ENCODE measurements around the gene MASP1. TPM values are rescaled to one million over a fixed set of nuclear protein-coding genes. Genes with fewer than 3 reads are reported as not detected.

Gene MASP1
- total RNA-seq, 1 experiment from 2014 or later, result not detected

DNA sequence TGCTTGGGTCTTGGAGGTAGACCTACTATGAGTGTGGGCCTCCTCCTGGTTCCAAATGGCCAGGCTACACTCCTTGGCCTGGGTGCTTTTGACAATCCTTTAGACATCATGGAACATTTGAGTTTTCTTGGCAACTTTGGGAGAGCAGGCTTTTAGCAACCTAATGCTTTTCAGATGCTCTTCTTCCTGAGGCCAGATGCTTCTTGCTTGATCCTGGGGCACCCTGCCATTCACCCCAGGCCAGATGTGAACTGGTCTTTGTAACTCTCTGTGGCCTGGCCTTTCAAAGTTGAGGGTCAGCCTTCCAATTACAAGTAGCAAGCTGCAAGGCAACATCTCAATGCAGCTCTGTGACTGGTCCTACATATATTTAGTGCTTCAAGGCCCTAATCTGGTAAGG is 53.8 kb downstream of the MASP1 start:
- H3K4me2 ChIP-seq (ENCODE audit: low read length), result no peak overlapping the region
- no peaks in the 10 kb centered on the region for H3K36me3 ChIP-seq (ENCODE audit: control insufficient read depth in 1 of 2, insufficient read depth in 2 of 2, low read length in 2 of 2)
- H4K20me1 ChIP-seq (ENCODE audit: insufficient read depth), result no peaks in the 10 kb centered on the region
- ChIA-PET RAD21 (ENCODE audit: low non-redundant PET in 1 of 2, low total read pairs in 2 of 2, uncharacterized antibody in 2 of 2, unreplicated experiment in 2 of 2) (no interaction called here), POLR2A (no interaction called here), CTCF (no interaction called here)
- H3K4me3 ChIP-seq (replicated peaks in 1 of 2; ENCODE audit: low read depth in 1 of 2, low read length in 2 of 2), result no peak overlapping the region
- no TSS peak for BruUV-seq (replicated peaks)
- intact Hi-C loops (cut with micrococcal nuclease), result no loop called here
- DNase-seq (ENCODE audit: low read depth, low spot score) (no peak), ATAC-seq (no peak)
- H3K27ac ChIP-seq (ENCODE audit: low read depth, low read length), result no peak overlapping the region
- no peaks in the 10 kb centered on the region for H3K4me1 ChIP-seq (ENCODE audit: control insufficient read depth in 1 of 2, insufficient read depth in 2 of 2, low read length in 2 of 2)
- H3K9me2 ChIP-seq (ENCODE audit: insufficient read depth), result no peaks in the 10 kb centered on the region
- peaks cover 8% of the 10 kb centered on the region for H3K27me3 ChIP-seq (ENCODE audit: insufficient read depth, low read length)
- H3K9ac ChIP-seq (ENCODE audit: low read length), result no peak overlapping the region
- H3K79me2 ChIP-seq (ENCODE audit: insufficient read depth, low read length), result no peaks in the 10 kb centered on the region
- H2AFZ ChIP-seq (ENCODE audit: low read depth, low read length, poor library complexity, severe bottlenecking), result no peak overlapping the region
- no peak for TF ChIP-seq CTCF (IDR thresholded peaks at IDR 0.05 in 2 of 3, conservative IDR thresholded peaks at IDR 0.05 in 1 of 3; ENCODE audit: borderline replicate concordance in 1 of 3, insufficient read depth in 1 of 3, low read depth in 2 of 3, low read length in 2 of 3)
- TF ChIP-seq EZH2phosphoT487 (IDR thresholded peaks at IDR 0.05; ENCODE audit: borderline replicate concordance), result no peak
- no peak for TF ChIP-seq SP1 (IDR thresholded peaks at IDR 0.05; ENCODE audit: low read depth)
- no peak for TF ChIP-seq ZBTB33 (IDR thresholded peaks at IDR 0.05; ENCODE audit: extremely low read depth, insufficient replicate concordance, low read length)
- no peak for TF ChIP-seq SRF (IDR thresholded peaks at IDR 0.05; ENCODE audit: low read depth)
- no peaks in the 10 kb centered on the region for H3K9me3 ChIP-seq (ENCODE audit: control insufficient read depth in 1 of 2, insufficient read depth in 1 of 2, low read depth in 1 of 2, low read length in 2 of 2)

DNA sequence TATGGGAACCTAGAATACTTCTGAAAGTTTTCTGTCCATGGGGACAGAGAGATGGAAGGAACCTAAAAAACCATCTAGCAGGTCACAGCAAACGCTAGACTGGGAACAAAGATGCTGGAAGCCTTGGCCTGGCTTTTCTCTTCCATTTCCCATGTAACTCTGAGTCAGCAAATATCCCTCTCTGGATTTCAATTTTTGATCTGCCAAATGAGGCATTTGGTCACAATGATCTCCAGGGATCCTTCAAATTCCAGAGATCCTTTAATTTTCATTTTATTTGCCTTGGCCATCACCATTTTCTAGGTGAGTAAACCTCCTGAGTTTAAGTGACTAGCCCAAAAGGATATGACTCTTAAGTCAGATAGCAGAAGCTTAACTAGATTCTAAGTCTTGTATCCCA is 54.6 kb downstream of the MASP1 start:
- no peak overlapping the region for H3K4me2 ChIP-seq (ENCODE audit: low read length)
- DNase-seq (ENCODE audit: low read depth, low spot score) (no peak), ATAC-seq (no peak)
- H3K36me3 ChIP-seq (ENCODE audit: control insufficient read depth in 1 of 2, insufficient read depth in 2 of 2, low read length in 2 of 2), result no peaks in the 10 kb centered on the region
- no peaks in the 10 kb centered on the region for H3K79me2 ChIP-seq (ENCODE audit: insufficient read depth, low read length)
- no peaks in the 10 kb centered on the region for H3K9me3 ChIP-seq (ENCODE audit: control insufficient read depth in 1 of 2, insufficient read depth in 1 of 2, low read depth in 1 of 2, low read length in 2 of 2)
- CTCF ChIA-PET, result no interaction called here
- no peaks in the 10 kb centered on the region for H3K4me1 ChIP-seq (ENCODE audit: control insufficient read depth in 1 of 2, insufficient read depth in 2 of 2, low read length in 2 of 2)
- no peaks in the 10 kb centered on the region for H4K20me1 ChIP-seq (ENCODE audit: insufficient read depth)
- no peak overlapping the region for H3K27ac ChIP-seq (ENCODE audit: low read depth, low read length)
- BruUV-seq (replicated peaks), result no TSS peak
- H3K9ac ChIP-seq (ENCODE audit: low read length), result no peak overlapping the region
- POLR2A ChIA-PET, result no interaction called here
- intact Hi-C loops (cut with micrococcal nuclease), result no loop called here
- no peaks in the 10 kb centered on the region for H3K9me2 ChIP-seq (ENCODE audit: insufficient read depth)
- peaks cover 13% of the 10 kb centered on the region for H3K27me3 ChIP-seq (ENCODE audit: insufficient read depth, low read length)
- RAD21 ChIA-PET (ENCODE audit: low non-redundant PET in 1 of 2, low total read pairs in 2 of 2, uncharacterized antibody in 2 of 2, unreplicated experiment in 2 of 2), result no interaction called here
- no peak overlapping the region for H2AFZ ChIP-seq (ENCODE audit: low read depth, low read length, poor library complexity, severe bottlenecking)
- no peak overlapping the region for H3K4me3 ChIP-seq (replicated peaks in 1 of 2; ENCODE audit: low read depth in 1 of 2, low read length in 2 of 2)
- no peak for TF ChIP-seq SIN3A (IDR thresholded peaks at IDR 0.05; ENCODE audit: low read depth)
- TF ChIP-seq REST (IDR thresholded peaks at IDR 0.05; ENCODE audit: low read depth), result no peak
- no peak for TF ChIP-seq POLR2AphosphoS5 (IDR thresholded peaks at IDR 0.05; ENCODE audit: low read depth, low read length)
- TF ChIP-seq ATF3 (IDR thresholded peaks at IDR 0.05), result no peak
- no peak for TF ChIP-seq SP1 (IDR thresholded peaks at IDR 0.05; ENCODE audit: low read depth)
- no peak for TF ChIP-seq EZH2phosphoT487 (IDR thresholded peaks at IDR 0.05; ENCODE audit: borderline replicate concordance)
- TF ChIP-seq, protein P1, sequence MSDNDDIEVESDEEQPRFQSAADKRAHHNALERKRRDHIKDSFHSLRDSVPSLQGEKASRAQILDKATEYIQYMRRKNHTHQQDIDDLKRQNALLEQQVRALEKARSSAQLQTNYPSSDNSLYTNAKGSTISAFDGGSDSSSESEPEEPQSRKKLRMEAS (IDR thresholded peaks at IDR 0.05), result no peak
- no peak for TF ChIP-seq RAD21 (IDR thresholded peaks at IDR 0.05; ENCODE audit: low read depth)
- no peak for TF ChIP-seq EGR1 (IDR thresholded peaks at IDR 0.05; ENCODE audit: low read depth)
- no peak for TF ChIP-seq ZFX (IDR thresholded peaks at IDR 0.05)
- no peak for TF ChIP-seq EZH2 (IDR thresholded peaks at IDR 0.05)
